B cell (primary cell): Measurements from ENCODE around the gene RNF103. TPM values are rescaled to one million over a fixed set of nuclear protein-coding genes. Genes with fewer than 3 reads are reported as not detected.

Source experiments
- ATAC-seq: fragments of 200-7000 bp; cut with Tn5 transposase; one replicate; pipeline ENCODE4 v1.10.0; 2021; ENCODE audit warnings: low read depth, mild to moderate bottlenecking, moderate number of reproducible peaks, moderate library complexity
- CTCF ChIA-PET: fragments of 350-600 bp; sonication (Branson Sonifier 250); formaldehyde crosslinking; loops from one replicate; lab custom pipeline; 2021; ENCODE audit warnings: antibody characterized with exemption, inconsistent platforms; lab: Charles Lee
- POLR2A ChIA-PET: fragments of 350-600 bp; sonication (Branson Sonifier 250); formaldehyde crosslinking; loops from one replicate; lab custom pipeline; 2021; ENCODE audit warnings: antibody characterized with exemption; lab: Charles Lee
- DNase-seq: peaks from one replicate; pipeline ENCODE4 v3.0.0; 2013
- H2AFZ ChIP-seq: 2 replicates; pipeline ENCODE4 v1.6.1; 2012; ENCODE audit warnings: mild to moderate bottlenecking, low read depth, low read length; ENCODE audit not compliant: insufficient read depth, poor library complexity, severe bottlenecking
- H3K27ac ChIP-seq, 2 donors: 1 replicate in 1 of 2; 2 replicates in 1 of 2; pipeline ENCODE4 v1.5.1; 2012 to 2013; ENCODE audit warnings: low read length in 2 of 2, mild to moderate bottlenecking in 2 of 2, moderate library complexity in 1 of 2
- H3K27me3 ChIP-seq, 4 experiments: fragments of 200-600 bp in 1 of 4; sonication (generic) in 1 of 4; replicated peaks in 1 of 4; 1 replicate in 2 of 4; 2 replicates in 2 of 4; pipeline versions ENCODE4 v1.6.1 to v1.7.0; 2013 to 2016; ENCODE audit warnings: low read length in 3 of 4, mild to moderate bottlenecking in 2 of 4, mixed read lengths in 1 of 4, moderate library complexity in 1 of 4; ENCODE audit not compliant: insufficient read depth in 4 of 4, control insufficient read depth in 3 of 4; ENCODE audit errors: control extremely low read depth in 1 of 4
- H3K36me3 ChIP-seq, 2 experiments: replicated peaks in 1 of 2; 1 replicate in 1 of 2; 2 replicates in 1 of 2; pipeline versions ENCODE4 v1.6.1 to v1.7.1; 2013; ENCODE audit warnings: low read length in 1 of 2; ENCODE audit not compliant: insufficient read depth in 2 of 2, control insufficient read depth in 1 of 2; ENCODE audit errors: control extremely low read depth in 1 of 2, extremely low read depth in 1 of 2
- H3K4me1 ChIP-seq, 2 donors: fragments of 200-600 bp in 1 of 2; sonication (generic) in 1 of 2; 1 replicate in 1 of 2; 2 replicates in 1 of 2; pipeline versions ENCODE4 v1.5.1 to v1.6.1; 2013 to 2017; ENCODE audit warnings: low read length in 2 of 2; ENCODE audit not compliant: control insufficient read depth in 2 of 2, insufficient read depth in 2 of 2
- H3K4me2 ChIP-seq: replicated peaks from 2 replicates; pipeline ENCODE3; 2012; ENCODE audit warnings: mild to moderate bottlenecking, low read depth, low read length; ENCODE audit not compliant: poor library complexity, severe bottlenecking
- H3K4me3 ChIP-seq, 5 experiments: fragments of 200-600 bp in 1 of 5; sonication (generic) in 1 of 5; 1 replicate in 3 of 5; 2 replicates in 2 of 5; pipeline versions ENCODE4 v1.5.1 to v1.7.0; 2011 to 2016; ENCODE audit warnings: low read length in 4 of 5, mild to moderate bottlenecking in 4 of 5, low read depth in 2 of 5, control low read depth in 1 of 5, moderate library complexity in 1 of 5; ENCODE audit not compliant: insufficient read depth in 1 of 5; ENCODE audit errors: control extremely low read depth in 1 of 5, extremely low read depth in 1 of 5
- H3K79me2 ChIP-seq: fragments of 200-600 bp; sonication (generic); one replicate; pipeline ENCODE4 v1.6.0; 2016; ENCODE audit warnings: low read length; ENCODE audit not compliant: control insufficient read depth, insufficient read depth
- H3K9ac ChIP-seq: fragments of 200-600 bp; sonication (generic); 2 replicates; pipeline ENCODE4 v1.6.1; 2017; ENCODE audit warnings: mild to moderate bottlenecking, low read length, moderate library complexity
- H3K9me3 ChIP-seq, 3 donors: one replicate each; pipeline versions ENCODE4 v1.6.1 to v1.7.1; 2013; ENCODE audit warnings: low read length in 2 of 3; ENCODE audit not compliant: control insufficient read depth in 2 of 3, insufficient read depth in 1 of 3; ENCODE audit errors: control extremely low read depth in 1 of 3
- H4K20me1 ChIP-seq: 2 replicates; pipeline ENCODE4 v1.6.0; 2012; ENCODE audit warnings: mild to moderate bottlenecking, low read length; ENCODE audit not compliant: insufficient read depth, control insufficient read depth, poor library complexity, severe bottlenecking
- H3K27ac Mint-ChIP-seq: one replicate; pipeline ENCODE4 v1.8.0; 2021; ENCODE audit warnings: mixed read lengths
- H3K27me3 Mint-ChIP-seq: one replicate; pipeline ENCODE4 v1.8.0; 2021; ENCODE audit warnings: mixed read lengths
- H3K4me1 Mint-ChIP-seq: one replicate; pipeline ENCODE4 v1.8.0; 2021; ENCODE audit warnings: mixed read lengths
- H3K4me3 Mint-ChIP-seq: one replicate; pipeline ENCODE4 v1.8.0; 2021; ENCODE audit warnings: mixed read lengths
- H3K9me3 Mint-ChIP-seq: one replicate; pipeline ENCODE4 v1.8.0; 2022; ENCODE audit warnings: mixed read lengths; ENCODE audit not compliant: insufficient read depth
- CTCF ChIP-seq: fragments of 200-600 bp; IDR thresholded peaks from one replicate; pipeline ENCODE4 v1.8.0; 2022; ENCODE audit warnings: antibody characterized with exemption, mild to moderate bottlenecking
- EZH2 ChIP-seq: IDR thresholded peaks from 2 replicates; pipeline ENCODE4 v1.6.1; 2012; ENCODE audit warnings: borderline replicate concordance, low read depth, mild to moderate bottlenecking, moderate library complexity, low read length; ENCODE audit not compliant: insufficient read depth, poor library complexity, severe bottlenecking
- WGBS: methylation state at CpG from one replicate; pipeline ENCODE4 v1.1.5; 2013; ENCODE audit warnings: missing lambda C conversion rate; ENCODE audit not compliant: insufficient coverage; 5-methylcytosine and 5-hydroxymethylcytosine counted together
- intact Hi-C: fragments of 100-400 bp; cut with micrococcal nuclease; formaldehyde crosslinking; loops from one replicate; pipeline ENCODE4 v1.10.0; 2022
- polyA plus RNA-seq: library from polyadenylated mRNA; depleted of rRNA; stranded (reverse); fragments of >200 nt; gene quantifications from 2 replicates; pipeline ENCODE4 v1.2.3, GENCODE V29; 2012
- total RNA-seq, 2 donors: library from RNA; stranded (reverse); fragments of 120-200 nt in 1 of 2; gene quantifications; 1 replicate in 1 of 2; 2 replicates in 1 of 2; pipeline versions ENCODE4 v1.2.3 to v1.2.4, GENCODE V29; 2013 to 2022

RNF103 gene
- total and polyA plus RNA-seq, 2 donors (not counting 1 experiment from before 2014, with no cell fraction given), result 23.7 to 37.2 TPM

GRCh38 chr2:86603905-86604304 lies 19.8 kb downstream of the RNF103 start:
- H3K4me3 ChIP-seq, result no peak overlapping the region
- no peak for TF ChIP-seq EZH2
- no peak for TF ChIP-seq CTCF
- H3K9me3 ChIP-seq, result peaks cover 0 to 1% (median 0%) of the 10 kb centered on the region in 3 donors
- intact Hi-C loops, result no loop called here
- no peaks in the 10 kb centered on the region for H4K20me1 ChIP-seq
- POLR2A ChIA-PET, result no interaction called here
- Mint-ChIP-seq H3K27me3 (no peaks in the 10 kb centered on the region), H3K9me3 (no peaks in the 10 kb centered on the region), H3K4me3 (no peak overlapping the region), H3K4me1 (peaks cover 6% of the 10 kb centered on the region), H3K27ac (no peak overlapping the region)
- peaks cover 9 to 17% of the 10 kb centered on the region in 2 experiments for H3K36me3 ChIP-seq
- CTCF ChIA-PET, result no interaction called here
- H3K4me2 ChIP-seq, result no peak overlapping the region
- 100% methylated on average over 2 of the region's 4 CpGs for WGBS
- H3K9ac ChIP-seq, result no peak overlapping the region
- no peak for DNase-seq
- H3K27ac ChIP-seq, result no peak overlapping the region
- H3K4me1 ChIP-seq, result no peaks in the 10 kb centered on the region
- no peak overlapping the region for H2AFZ ChIP-seq
- no peaks in the 10 kb centered on the region for H3K79me2 ChIP-seq
- no peak for ATAC-seq
- no peaks in the 10 kb centered on the region for H3K27me3 ChIP-seq

- CTCF ChIA-PET, result no interaction called here
- POLR2A ChIA-PET, result no interaction called here
- ATAC-seq, result no peak
These were observed 24.7 kb downstream of the RNF103 start for GRCh38 chr2:86598966-86599365.

More at GRCh38 chr2:86598966-86599365, 24.7 kb downstream of the RNF103 start:
- Histone ChIP-seq H3K9ac (no peak overlapping the region), H3K4me2 (no peak overlapping the region), H3K36me3 (peaks cover under 1 to 2% of the 10 kb centered on the region in 2 experiments), H3K27me3 (no peaks in the 10 kb centered on the region), H3K4me1 (no peaks in the 10 kb centered on the region), H4K20me1 (no peaks in the 10 kb centered on the region), H3K9me3 (peaks cover 0 to 1% (median 0%) of the 10 kb centered on the region in 3 donors), H2AFZ (no peak overlapping the region), H3K27ac (no peak overlapping the region), H3K79me2 (no peaks in the 10 kb centered on the region), H3K4me3 (no peak overlapping the region)
- H3K27me3 Mint-ChIP-seq, result no peaks in the 10 kb centered on the region
- WGBS, result no CpG with 5 or more reads among the region's 2 CpGs
- no peaks in the 10 kb centered on the region for H3K9me3 Mint-ChIP-seq
- no peak overlapping the region for H3K27ac Mint-ChIP-seq
- no peak overlapping the region for H3K4me3 Mint-ChIP-seq
- intact Hi-C loops, result no loop called here
- H3K4me1 Mint-ChIP-seq, result no peaks in the 10 kb centered on the region
- TF ChIP-seq CTCF, result no peak
- DNase-seq, result no peak
